PFSK-1 (cell line): ENCODE measurements around the gene IQGAP2.
A peak's percentile ranks its signal among the peaks of the same experiment; 100 is the strongest.

Experiments used
- FOXP2 ChIP-seq: optimal IDR thresholded peaks from 2 replicates; pipeline ENCODE3; 2011; ENCODE audit warnings: borderline replicate concordance, control low read depth, inconsistent platforms; ENCODE audit not compliant: insufficient read depth; ENCODE audit errors: extremely low read length, extremely low read depth
- POLR2AphosphoS5 ChIP-seq: IDR thresholded peaks from 2 replicates; pipeline ENCODE4 v1.6.1; 2012; ENCODE audit warnings: low read depth, mild to moderate bottlenecking, control low read depth, low read length, moderate library complexity
- REST ChIP-seq, 2 experiments: IDR thresholded peaks; 2 replicates each; pipeline versions ENCODE4 v1.6.1 to v1.8.0; 2011 to 2012; ENCODE audit warnings: low read depth in 2 of 2, low read length in 2 of 2, control low read depth in 1 of 2, inconsistent platforms in 1 of 2, mild to moderate bottlenecking in 1 of 2, moderate library complexity in 1 of 2; ENCODE audit not compliant: insufficient read depth in 1 of 2
- SIN3A ChIP-seq: IDR thresholded peaks from 2 replicates; pipeline ENCODE4 v1.6.1; 2012; ENCODE audit warnings: mild to moderate bottlenecking, low read length, moderate library complexity, borderline replicate concordance; ENCODE audit not compliant: insufficient read depth
- TAF1 ChIP-seq: IDR thresholded peaks from 2 replicates; pipeline ENCODE4 v1.6.1; 2012; ENCODE audit warnings: low read length, control low read depth, borderline replicate concordance; ENCODE audit not compliant: insufficient read depth

The IQGAP2 gene

DNA sequence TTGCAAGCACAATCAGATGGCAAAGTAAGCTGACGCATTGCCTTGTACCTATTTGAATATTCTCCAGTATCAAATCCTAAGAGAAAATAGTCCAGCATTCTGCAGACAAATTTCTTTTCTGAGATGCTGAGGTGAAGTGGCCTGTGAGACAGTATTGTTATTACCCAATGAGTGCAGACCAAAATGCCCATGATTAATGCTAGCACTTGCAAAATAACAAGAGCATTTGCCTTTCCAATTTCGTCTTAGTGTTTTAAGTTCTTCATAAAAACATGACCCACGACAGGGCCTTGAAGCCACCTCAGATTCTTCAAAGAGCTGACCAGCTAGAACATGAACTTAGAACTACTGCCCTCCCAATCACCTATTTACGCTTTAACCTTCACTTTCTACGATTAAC is 2.6 kb upstream of the IQGAP2 start:
- TF ChIP-seq REST (IDR thresholded peaks at IDR 0.05; ENCODE audit: insufficient read depth in 1 of 2, low read depth in 2 of 2, low read length in 2 of 2) (no peak), SIN3A (no peak), FOXP2 (no peak), TAF1 (no peak), POLR2AphosphoS5 (no peak)

- TF ChIP-seq TAF1: no peak
Measured at GRCh38 chr5:76401801-76402250, 1.3 kb upstream of the IQGAP2 start.

GRCh38 chr5:76402251-76402885 is 717 bp upstream of the IQGAP2 start:
- TF ChIP-seq TAF1: no peak
- TF ChIP-seq POLR2AphosphoS5: no peak
- TF ChIP-seq FOXP2: no peak
- no peak for TF ChIP-seq REST (IDR thresholded peaks at IDR 0.05; ENCODE audit: insufficient read depth in 1 of 2, low read depth in 2 of 2, low read length in 2 of 2)
- TF ChIP-seq SIN3A: no peak

- TF ChIP-seq FOXP2 (peak; percentile 52), TAF1 (no peak)
Measured at GRCh38 chr5:76403766-76404222, 709 bp downstream of the IQGAP2 start.

GRCh38 chr5:76404223-76405211 is 1.4 kb downstream of the IQGAP2 start:
- TF ChIP-seq FOXP2 (no peak), REST (IDR thresholded peaks at IDR 0.05; ENCODE audit: insufficient read depth in 1 of 2, low read depth in 2 of 2, low read length in 2 of 2) (no peak), SIN3A (peak; percentile 50; the same call in 1 of the 2 replicates), TAF1 (no peak), POLR2AphosphoS5 (no peak)

- TF ChIP-seq SIN3A (no peak), REST (IDR thresholded peaks at IDR 0.05; ENCODE audit: insufficient read depth in 1 of 2, low read depth in 2 of 2, low read length in 2 of 2) (no peak), FOXP2 (no peak), POLR2AphosphoS5 (no peak), TAF1 (no peak)
Measured at GRCh38 chr5:76406014-76406413, 2.9 kb downstream of the IQGAP2 start.
